Activated T-cell treated with anti-CD3 and anti-CD28 coated beads for 4 hours (primary cell): ENCODE results near the gene RPLP1.

Experiments
- DNase-seq: peaks from one replicate; pipeline ENCODE4 v3.0.0-alpha.2; 2020

RPLP1 gene

DNA sequence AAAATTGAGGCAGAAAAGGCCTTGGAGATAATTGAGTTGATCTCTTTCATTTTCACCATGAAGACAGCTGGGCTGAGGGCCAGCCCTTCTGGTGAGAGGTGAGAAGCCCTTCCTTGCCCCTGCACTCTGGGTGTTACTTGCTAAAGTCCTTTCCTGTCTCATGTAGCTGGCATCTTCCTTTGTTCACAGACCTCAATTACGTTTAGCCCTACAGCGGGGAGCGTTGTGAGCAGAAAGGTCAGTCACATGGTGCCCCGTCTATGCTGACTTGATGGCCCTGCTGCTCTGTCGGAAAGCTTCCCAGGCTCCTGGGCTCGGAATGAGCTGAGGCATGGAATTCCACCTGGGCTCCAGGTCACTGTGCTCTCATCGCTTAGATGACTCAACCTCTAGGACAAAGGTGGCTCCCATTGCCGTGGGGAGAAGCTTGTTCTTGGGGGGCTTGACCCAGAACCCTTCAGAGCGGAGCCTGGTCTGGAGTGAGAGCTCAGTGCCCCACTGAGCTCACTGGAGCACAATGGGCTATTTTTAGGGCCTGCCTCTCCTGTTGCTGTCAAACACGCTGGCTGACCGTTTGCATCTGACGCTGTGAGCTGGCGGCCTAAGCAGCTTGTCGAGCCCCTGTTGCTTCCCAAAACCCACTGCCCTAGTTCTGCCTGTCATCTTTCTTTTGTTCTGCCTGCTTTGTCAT is 47.0 kb downstream of the RPLP1 start:
- no peak for DNase-seq

DNA sequence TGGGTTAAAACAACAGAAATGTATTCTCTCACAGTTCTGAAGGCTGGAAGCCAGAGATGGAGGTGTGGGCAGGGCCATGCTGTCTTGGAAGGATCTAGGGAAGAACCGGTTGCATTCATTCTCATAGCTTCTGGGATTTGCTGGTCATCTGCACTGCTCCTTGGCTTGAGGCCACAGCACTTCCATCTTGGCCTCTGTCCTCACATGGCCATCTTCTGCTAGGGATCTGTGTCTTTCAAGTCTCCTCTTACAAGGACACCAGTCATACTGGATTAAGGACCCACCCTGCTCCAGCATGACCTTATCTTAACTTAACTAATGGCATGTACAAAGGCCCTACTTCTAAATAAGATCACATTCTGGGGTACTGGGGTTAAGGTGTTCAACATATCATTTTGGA is 47.7 kb downstream of the RPLP1 start:
- no peak for DNase-seq

DNA sequence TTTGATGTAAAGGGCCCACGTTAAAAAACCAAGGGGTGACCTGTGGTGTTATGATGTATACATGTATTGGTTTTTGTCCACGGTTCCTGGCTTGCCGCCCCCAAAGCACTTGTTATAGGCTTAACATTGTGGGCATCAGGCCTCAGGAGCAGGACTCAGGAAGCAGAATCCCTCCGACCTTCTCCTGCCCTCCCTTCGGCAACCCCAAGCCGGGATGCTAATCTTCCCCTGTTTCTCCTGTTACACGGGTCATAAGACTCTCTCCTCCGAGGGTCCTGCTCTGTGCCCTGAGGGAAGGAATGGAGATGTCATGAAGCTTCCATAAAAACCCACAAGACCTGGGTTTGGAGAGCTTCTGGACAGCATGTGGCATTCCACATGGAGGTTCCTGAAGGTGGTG is 48.8 kb downstream of the RPLP1 start:
- no peak for DNase-seq

DNA sequence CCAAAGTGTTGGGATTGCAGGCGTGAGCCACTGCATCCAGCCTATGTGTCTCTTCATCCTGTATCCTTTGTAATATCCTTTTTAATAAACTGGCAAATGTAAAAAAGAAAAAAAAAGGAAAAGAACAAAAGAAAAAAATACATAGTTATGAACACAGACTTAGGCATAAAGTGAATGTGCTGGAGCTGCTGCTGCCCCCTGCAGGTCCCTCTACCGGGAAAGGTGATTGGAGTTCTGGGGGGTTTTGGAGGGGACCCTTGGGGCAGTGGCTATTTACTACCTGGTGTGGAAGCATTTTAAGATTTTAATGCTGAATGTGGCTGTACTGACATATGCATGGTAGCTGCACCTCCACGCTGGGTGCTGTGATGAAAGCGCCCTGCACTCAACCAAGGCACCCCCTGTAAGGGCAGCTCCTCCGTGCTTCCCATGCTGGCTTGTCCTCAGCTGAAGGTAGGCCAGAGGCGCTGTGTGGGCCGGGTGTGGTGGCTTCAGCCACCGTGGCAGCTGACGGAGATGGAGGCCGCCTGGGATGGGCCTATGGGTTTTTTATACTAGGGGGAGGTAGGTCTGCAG is 49.9 kb downstream of the RPLP1 start:
- DNase-seq = no peak

DNA sequence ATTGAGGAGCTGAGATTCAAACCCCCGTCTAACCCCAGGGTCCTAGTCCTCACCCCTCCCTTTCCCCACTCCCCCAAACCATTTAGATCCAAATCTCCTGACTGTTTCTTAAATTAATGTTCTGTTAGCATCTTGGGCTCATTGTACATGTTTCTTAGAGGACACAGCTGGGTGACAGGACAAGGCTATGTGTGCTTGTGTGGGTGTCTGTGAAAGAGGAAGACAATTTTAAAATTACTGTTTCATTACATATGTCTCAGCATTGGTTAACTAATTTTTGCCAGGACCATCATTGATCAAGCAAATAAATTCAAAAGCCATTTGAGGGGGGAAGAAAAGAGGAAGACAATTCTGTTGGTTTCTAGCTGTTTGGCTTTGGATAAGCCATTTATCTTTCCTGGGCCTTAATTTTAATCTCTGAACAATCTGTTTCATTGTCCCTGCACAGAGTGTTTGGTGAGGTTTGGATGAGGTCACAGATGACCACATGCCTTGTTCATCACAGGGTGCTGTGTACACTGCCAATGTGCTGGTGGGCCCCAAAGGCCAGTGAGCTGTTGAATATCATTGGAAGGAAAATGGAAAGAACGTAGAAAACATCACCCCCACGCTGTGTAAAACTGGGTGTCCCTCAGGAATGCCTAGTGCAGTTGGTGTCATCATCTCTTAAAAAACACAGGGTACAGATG is 51.9 kb downstream of the RPLP1 start:
- DNase-seq = no peak
